Activated T-cell treated with anti-CD3 and anti-CD28 coated beads, Interleukin-2, amount 50 U/mL, for 48 hours (primary cell): ENCODE results near the gene CTTN.

Source experiments
- DNase-seq, 2 experiments: peaks; one replicate each; pipeline ENCODE4 v3.0.0-alpha.2; 2020

Gene CTTN

DNA sequence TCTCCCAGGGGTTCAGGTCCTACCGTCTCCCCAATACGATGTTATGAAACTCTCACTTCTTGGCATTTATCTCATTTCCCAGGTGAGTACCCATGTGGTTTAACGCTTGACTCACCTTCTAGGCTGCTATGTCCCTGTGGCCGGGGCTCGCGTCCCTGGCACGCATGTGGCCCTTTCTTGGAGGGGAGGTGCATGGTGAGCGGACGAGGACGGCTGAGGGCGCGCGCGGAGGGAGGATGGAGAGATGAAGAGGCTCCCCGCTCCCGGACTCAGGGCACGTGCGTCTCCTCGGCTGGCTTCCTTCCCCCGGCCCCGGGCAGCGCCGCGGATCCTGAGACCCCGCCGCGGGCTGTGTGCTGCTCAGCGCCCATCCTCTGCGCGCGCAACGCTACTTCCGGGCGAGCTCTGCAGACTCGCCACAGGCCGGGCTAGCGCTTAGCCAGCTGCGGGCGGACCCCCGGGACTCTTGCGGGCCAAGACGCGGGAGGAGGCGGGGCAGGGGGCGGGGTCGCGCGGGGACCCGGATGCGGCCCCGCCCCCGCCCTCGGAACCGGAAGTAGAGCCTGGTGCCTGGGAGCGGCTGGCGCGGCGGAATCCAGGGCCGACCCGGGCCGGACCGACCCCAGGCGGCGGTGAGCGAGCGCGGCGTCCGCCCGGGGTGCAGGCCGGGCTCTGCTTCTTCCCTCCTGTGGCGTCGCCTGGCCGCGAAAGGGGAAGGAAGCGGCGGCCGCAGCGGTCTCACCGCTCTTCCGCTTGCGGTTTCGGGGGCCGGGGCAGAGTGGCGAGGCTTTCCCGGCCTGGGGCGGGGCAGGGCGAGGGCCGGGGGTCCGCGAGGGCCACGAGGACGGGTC is at the start of gene CTTN:
Gene CTTN, plus strand, starts transcription at position 547 of the 851 bp plus-strand sequence. CDS start 8,769 bp downstream, outside the sequence.
- peak; percentile 78 to 82 for DNase-seq

DNA sequence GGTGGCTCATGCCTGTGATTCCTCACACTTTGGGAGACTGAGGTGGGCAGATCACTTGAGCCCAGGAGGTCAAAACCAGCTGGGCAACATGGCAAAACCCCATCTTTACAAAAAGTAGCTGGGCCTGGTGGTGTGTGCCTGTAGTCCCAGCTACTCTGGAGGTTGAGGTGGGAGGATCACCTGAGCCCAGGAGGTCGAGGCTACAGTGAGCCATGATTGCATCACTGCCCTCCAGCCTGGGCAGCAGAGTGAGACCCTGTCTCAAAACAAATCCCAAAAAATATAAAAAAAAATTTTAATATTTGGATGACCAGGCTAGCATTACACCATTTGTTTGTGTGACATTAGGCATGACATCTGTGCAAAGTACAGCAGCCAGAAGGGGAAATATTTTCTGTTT is 49.7 kb upstream of the CTTN start:
- no peak for DNase-seq

GRCh38 chr11:70351646-70352045 is 46.7 kb upstream of the CTTN start:
- DNase-seq = no peak

- no peak for DNase-seq
Measured at GRCh38 chr11:70352100-70352499, 46.2 kb upstream of the CTTN start.

- DNase-seq = no peak
Measured at GRCh38 chr11:70352601-70353000, 45.7 kb upstream of the CTTN start.

DNA sequence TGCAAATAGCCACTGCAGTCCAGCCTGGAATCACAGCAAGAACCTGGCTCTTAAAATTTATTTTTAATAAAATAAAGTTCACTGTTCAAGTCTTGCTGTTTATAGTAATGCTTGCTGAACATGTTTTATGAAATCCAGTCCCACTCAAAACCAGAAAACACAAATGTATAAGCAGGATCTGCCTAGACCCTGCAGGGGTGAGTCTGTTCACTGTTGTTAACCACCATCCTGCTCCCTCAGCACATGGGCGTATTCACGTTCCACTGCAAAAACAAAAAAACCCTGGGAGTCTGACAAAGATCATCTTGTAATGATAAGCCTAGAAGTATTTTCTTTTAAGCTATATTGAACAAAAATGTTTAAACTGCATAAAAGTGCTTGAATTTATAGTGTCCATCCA is 45.0 kb upstream of the CTTN start:
- no peak for DNase-seq

- DNase-seq = no peak
Measured at GRCh38 chr11:70353900-70354568, 44.3 kb upstream of the CTTN start.

DNA sequence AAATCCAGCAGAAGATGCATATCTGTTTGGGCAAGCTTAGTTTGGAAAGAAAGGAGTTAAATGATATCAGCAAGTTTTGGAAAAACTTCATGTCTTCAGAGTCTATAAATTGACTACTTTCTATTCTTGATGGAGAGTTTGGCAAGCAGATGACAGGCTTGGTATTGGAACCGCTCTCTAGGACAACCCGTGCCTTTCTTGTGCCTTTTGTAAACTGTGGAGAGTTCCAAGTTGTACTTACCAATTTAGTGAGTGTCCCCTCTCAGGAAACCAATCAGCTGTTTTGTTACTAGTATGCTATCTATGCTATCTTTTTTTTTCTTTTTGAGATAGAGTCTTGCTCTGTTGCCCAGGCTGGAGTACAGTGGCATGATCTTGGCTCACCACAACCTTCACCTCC is 43.7 kb upstream of the CTTN start:
- DNase-seq = no peak

- no peak for DNase-seq
Measured at GRCh38 chr11:70358753-70359152, 39.6 kb upstream of the CTTN start.

GRCh38 chr11:70359451-70360205 is 38.7 kb upstream of the CTTN start:
- no peak for DNase-seq

GRCh38 chr11:70360211-70360610 is 38.1 kb upstream of the CTTN start:
- DNase-seq = no peak

DNA sequence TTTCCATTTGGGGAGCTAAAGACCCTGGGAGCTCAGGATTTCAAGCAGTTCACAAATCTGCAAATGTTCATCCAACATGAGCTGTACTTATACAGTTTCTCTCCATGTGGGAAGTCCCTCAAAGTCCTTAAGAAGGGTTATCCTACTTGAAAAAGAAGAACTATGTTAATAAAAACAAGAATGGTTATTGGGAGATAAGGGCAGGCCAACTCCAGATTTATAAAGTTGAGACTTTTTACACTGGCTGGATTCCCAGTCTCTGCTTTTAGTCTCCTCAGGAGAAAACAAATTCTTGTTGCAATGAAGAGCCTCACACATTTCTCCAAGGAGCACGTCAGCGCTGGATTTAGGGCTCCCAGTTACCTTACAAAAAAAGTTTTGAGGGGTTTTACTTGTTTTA is 34.2 kb upstream of the CTTN start:
- DNase-seq = no peak

- peak; percentile 86 to 87 for DNase-seq
Measured at GRCh38 chr11:70364745-70365543, 33.4 kb upstream of the CTTN start.

GRCh38 chr11:70365544-70365927 is 32.8 kb upstream of the CTTN start:
- peak in 1 of 2 experiments; percentile 22 for DNase-seq

DNA sequence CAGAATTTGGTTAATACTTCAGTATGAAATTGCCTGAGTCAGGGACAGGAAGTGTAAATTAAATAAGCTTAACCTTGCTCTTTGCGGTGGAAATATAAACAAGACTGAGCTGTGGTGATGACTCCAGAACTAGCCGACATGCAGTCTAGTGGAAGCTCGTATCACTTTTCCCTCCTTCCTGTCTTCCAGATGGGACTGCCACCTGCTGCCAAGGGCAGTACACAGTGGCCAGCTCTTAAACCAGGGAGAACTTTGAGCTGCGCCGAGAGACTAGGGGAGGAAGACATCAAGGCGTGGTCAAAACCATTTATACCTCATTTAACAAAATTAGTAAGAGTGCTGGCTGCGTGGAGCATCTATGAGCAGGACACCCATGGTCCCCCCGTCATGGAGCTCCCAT is 31.3 kb upstream of the CTTN start:
- no peak for DNase-seq

- no peak for DNase-seq
Measured at GRCh38 chr11:70368961-70369360, 29.4 kb upstream of the CTTN start.

- no peak for DNase-seq
Measured at GRCh38 chr11:70371241-70371640, 27.1 kb upstream of the CTTN start.

DNA sequence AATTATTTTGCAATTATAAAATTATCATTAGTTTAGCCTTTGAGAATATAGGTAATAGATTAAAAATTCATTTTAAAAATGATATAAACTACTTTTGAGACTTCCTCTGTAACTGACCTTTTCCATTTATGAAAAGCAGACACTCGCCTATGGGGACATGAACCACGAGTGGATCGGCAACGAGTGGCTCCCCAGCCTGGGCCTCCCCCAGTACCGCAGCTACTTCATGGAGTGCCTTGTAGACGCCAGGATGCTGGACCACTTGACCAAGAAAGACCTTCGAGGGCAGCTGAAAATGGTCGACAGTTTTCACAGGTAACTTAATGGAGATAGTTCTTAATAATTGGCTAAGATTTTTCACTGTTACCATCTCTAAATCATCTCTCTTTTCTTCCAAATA is 26.3 kb upstream of the CTTN start:
- DNase-seq = no peak

DNA sequence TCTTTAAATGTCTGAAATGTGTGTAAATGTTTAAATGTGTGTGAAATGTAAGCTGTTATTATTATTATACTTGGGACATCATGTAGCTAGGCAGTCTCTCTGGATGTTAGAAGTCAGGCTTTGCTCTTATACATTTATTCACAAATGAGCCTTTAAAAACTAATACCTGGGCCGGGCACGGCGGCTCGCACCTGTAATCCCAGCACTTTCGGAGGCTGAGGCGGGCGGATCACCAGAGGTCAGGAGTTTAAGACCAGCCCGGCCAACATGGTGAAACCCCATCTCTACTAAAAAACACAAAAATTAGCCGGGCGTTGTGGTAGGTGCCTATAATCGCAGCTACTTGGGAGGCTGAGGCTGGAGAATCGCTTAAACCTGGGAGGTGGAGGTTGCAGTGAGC is 21.7 kb upstream of the CTTN start:
- no peak for DNase-seq

GRCh38 chr11:70377645-70378044 is 20.7 kb upstream of the CTTN start:
- no peak for DNase-seq

- DNase-seq = no peak
Measured at GRCh38 chr11:70378506-70379134, 19.7 kb upstream of the CTTN start.

GRCh38 chr11:70381350-70381749 is 17.0 kb upstream of the CTTN start:
- no peak for DNase-seq
